HepG2 (cell line): Measurements from ENCODE around the gene ATP9B. TPM values are rescaled to one million over a fixed set of nuclear protein-coding genes. Genes with fewer than 3 reads are reported as not detected.

Experiments
- ATAC-seq: fragments of 200-7000 bp; cut with Tn5 transposase; 3 replicates; pipeline ENCODE4 v1.9.1; 2020; ENCODE audit warnings: mild to moderate bottlenecking, moderate library complexity
- BruUV-seq: library from RNA; stranded (reverse); fragments of 400-500 nt; replicated peaks from 2 replicates; lab custom pipeline; 2021; lab: Mats Ljungman, UMichigan
- CTCF ChIA-PET: fragments of 300-600 bp; formaldehyde crosslinking; extraction: SDS; loops from one replicate; lab custom pipeline; 2021; ENCODE audit warnings: low total read pairs, inconsistent platforms, low intra/inter-chr PET ratio; lab: Yijun Ruan, JAX
- POLR2A ChIA-PET: fragments of 350-600 bp; sonication (Branson Sonifier 250); formaldehyde crosslinking; loops from one replicate; lab custom pipeline; 2020; ENCODE audit warnings: antibody characterized with exemption, inconsistent platforms; lab: Yijun Ruan, JAX
- DNase-seq: peaks from one replicate; pipeline ENCODE4 v3.0.0-alpha.2; 2015; ENCODE audit warnings: low spot score
- FAIRE-seq: peaks from 3 replicates; lab custom pipeline; 2011; peaks lifted over from hg19 to GRCh38; lab: Jason Lieb, UNC
- H2AFZ ChIP-seq: one replicate; pipeline ENCODE4 v1.6.1; 2011; ENCODE audit warnings: low read length, inconsistent platforms
- H3K27ac ChIP-seq: fragments of 300-600 bp; 3 replicates; pipeline ENCODE4 v1.8.0; 2011; ENCODE audit warnings: mixed run types, mild to moderate bottlenecking, mixed read lengths, low read length, inconsistent platforms; ENCODE audit not compliant: insufficient read depth; ENCODE audit errors: extremely low read length
- H3K27me3 ChIP-seq, 2 experiments: fragments of 200-600 bp in 1 of 2; 2 replicates in 1 of 2; 3 replicates in 1 of 2; pipeline versions ENCODE4 v1.6.0 to v1.8.0; 2011; ENCODE audit warnings: low read length in 2 of 2, mild to moderate bottlenecking in 2 of 2, moderate library complexity in 2 of 2, inconsistent platforms in 1 of 2; ENCODE audit not compliant: insufficient read depth in 2 of 2, control insufficient read depth in 1 of 2
- H3K36me3 ChIP-seq, 2 experiments: fragments of 200-600 bp in 1 of 2; replicated peaks in 1 of 2; 2 replicates in 1 of 2; 3 replicates in 1 of 2; pipeline versions ENCODE4 v1.5.1 to v1.8.0; 2011; ENCODE audit warnings: low read length in 2 of 2, inconsistent platforms in 1 of 2; ENCODE audit not compliant: insufficient read depth in 2 of 2, control insufficient read depth in 1 of 2
- H3K4me1 ChIP-seq: 2 replicates; pipeline ENCODE4 v1.5.1; 2012; ENCODE audit warnings: low read length, inconsistent platforms; ENCODE audit not compliant: insufficient read depth
- H3K4me2 ChIP-seq: 2 replicates; pipeline ENCODE4 v1.6.0; 2011; ENCODE audit warnings: low read depth, low read length, inconsistent platforms
- H3K4me3 ChIP-seq, 3 experiments: fragments of 200-600 bp in 1 of 3; sonication (generic), shearing (Covaris generic) in 1 of 3; replicated peaks in 1 of 3; 2 replicates each; pipeline ENCODE4 v1.5.1; 2011 to 2016; ENCODE audit warnings: low read length in 3 of 3, inconsistent platforms in 2 of 3, low read depth in 2 of 3, mild to moderate bottlenecking in 2 of 3, control low read depth in 1 of 3, mixed read lengths in 1 of 3; ENCODE audit not compliant: insufficient read depth in 1 of 3
- H3K79me2 ChIP-seq: one replicate; pipeline ENCODE4 v1.6.1; 2011; ENCODE audit warnings: low read length, inconsistent platforms; ENCODE audit not compliant: insufficient read depth
- H3K9ac ChIP-seq: 2 replicates; pipeline ENCODE4 v1.6.0; 2011; ENCODE audit warnings: mild to moderate bottlenecking, low read depth, low read length, inconsistent platforms; ENCODE audit not compliant: insufficient read depth
- H3K9me3 ChIP-seq: 2 replicates; pipeline ENCODE4 v1.5.1; 2012; ENCODE audit warnings: mild to moderate bottlenecking, low read length
- H4K20me1 ChIP-seq: 2 replicates; pipeline ENCODE4 v1.6.0; 2011; ENCODE audit warnings: inconsistent platforms, mild to moderate bottlenecking, low read length, moderate library complexity; ENCODE audit not compliant: insufficient read depth
- ADNP ChIP-seq: sonication (generic); formaldehyde crosslinking; IDR thresholded peaks from 2 replicates; pipeline ENCODE4 v1.4.0; 2020; ENCODE audit warnings: missing genetic modification reagents
- ARNT ChIP-seq: fragments of 450-650 bp; IDR thresholded peaks from 2 replicates; pipeline ENCODE4 v1.6.1; 2017
- ERF ChIP-seq: IDR thresholded peaks from 2 replicates; pipeline ENCODE4 v1.6.1; 2018; ENCODE audit warnings: missing biosample characterization, missing genetic modification reagents
- NBN ChIP-seq: fragments of 450-650 bp; conservative IDR thresholded peaks from 2 replicates; pipeline ENCODE4 v1.6.1; 2017
- NCOA5 ChIP-seq: sonication (generic); formaldehyde crosslinking; IDR thresholded peaks from 2 replicates; pipeline ENCODE4 v1.4.0; 2020; ENCODE audit warnings: missing genetic modification reagents
- PRMT3 ChIP-seq: sonication (generic); formaldehyde crosslinking; IDR thresholded peaks from 2 replicates; pipeline ENCODE4 v1.8.1; 2022; ENCODE audit warnings: low read depth, mild to moderate bottlenecking, moderate library complexity, missing genetic modification reagents, borderline replicate concordance
- SMARCC2 ChIP-seq: fragments of 450-650 bp; IDR thresholded peaks from 2 replicates; pipeline ENCODE4 v1.6.1; 2017; ENCODE audit warnings: antibody characterized with exemption, mild to moderate bottlenecking
- SMYD3 ChIP-seq: sonication (generic); formaldehyde crosslinking; IDR thresholded peaks from 2 replicates; pipeline ENCODE4 v1.8.1; 2023; ENCODE audit warnings: mild to moderate bottlenecking, missing genetic modification reagents
- SP1 ChIP-seq, 2 experiments: fragments of 450-650 bp in 1 of 2; sonication (generic) in 1 of 2; formaldehyde crosslinking in 1 of 2; IDR thresholded peaks; 2 replicates each; pipeline versions ENCODE4 v1.4.0 to v1.6.1; 2016 to 2020; ENCODE audit warnings: missing genetic modification reagents in 1 of 2
- ZFP91 ChIP-seq: sonication (generic); formaldehyde crosslinking; IDR thresholded peaks from 2 replicates; pipeline ENCODE4 v1.9.0; 2022; ENCODE audit warnings: missing genetic modification reagents, mild to moderate bottlenecking, borderline replicate concordance
- ZHX2 ChIP-seq, 2 experiments: sonication (generic) in 1 of 2; formaldehyde crosslinking in 1 of 2; IDR thresholded peaks; 2 replicates each; pipeline versions ENCODE4 v1.6.1 to v1.9.0; 2014 to 2022; ENCODE audit warnings: antibody characterized with exemption in 1 of 2, borderline replicate concordance in 1 of 2, inconsistent platforms in 1 of 2, low read depth in 1 of 2, missing genetic modification reagents in 1 of 2
- ZNF260 ChIP-seq: sonication (generic); formaldehyde crosslinking; IDR thresholded peaks from 2 replicates; pipeline ENCODE4 v1.4.0; 2020; ENCODE audit warnings: missing genetic modification reagents, low read depth, mild to moderate bottlenecking, borderline replicate concordance
- ZNF329 ChIP-seq: sonication (generic); formaldehyde crosslinking; IDR thresholded peaks from 2 replicates; pipeline ENCODE4 v1.9.0; 2021; ENCODE audit warnings: low read depth, mild to moderate bottlenecking, missing genetic modification reagents
- ZNF446 ChIP-seq: sonication (generic); formaldehyde crosslinking; IDR thresholded peaks from 2 replicates; pipeline ENCODE4 v1.5.0; 2020; ENCODE audit warnings: mild to moderate bottlenecking, missing genetic modification reagents
- ZNF570 ChIP-seq: sonication (generic); formaldehyde crosslinking; IDR thresholded peaks from 2 replicates; pipeline ENCODE4 v1.4.0; 2020; ENCODE audit warnings: mild to moderate bottlenecking, missing genetic modification reagents, borderline replicate concordance
- ZNF713 ChIP-seq: sonication (generic); formaldehyde crosslinking; IDR thresholded peaks from 2 replicates; pipeline ENCODE4 v1.4.0; 2020; ENCODE audit warnings: mild to moderate bottlenecking, missing genetic modification reagents
- ZNF879 ChIP-seq: sonication (generic); formaldehyde crosslinking; IDR thresholded peaks from 2 replicates; pipeline ENCODE4 v1.8.1; 2023; ENCODE audit warnings: missing genetic modification reagents
- WGBS: methylation state at CpG from one replicate; pipeline ENCODE4 v1.1.6; 2017; ENCODE audit warnings: low lambda C conversion rate; 5-methylcytosine and 5-hydroxymethylcytosine counted together
- in situ Hi-C: cut with HindIII; loops from 2 replicates; pipeline ENCODE4 v1.10.0; 2017; ENCODE audit warnings: low pct_unique_long_range_greater_than_20kb; ENCODE audit not compliant: extremely low pct_ligation_motif_present
- intact Hi-C: fragments of 100-400 bp; cut with micrococcal nuclease; formaldehyde crosslinking; loops from one replicate; pipeline ENCODE4 v1.10.0; 2022; ENCODE audit not compliant: unreplicated experiment
- polyA plus RNA-seq, 8 experiments: library from polyadenylated mRNA; depleted of rRNA in 3 of 8; stranded (reverse) in 7 of 8; unstranded in 1 of 8; fragments of >200 nt; fragmentation: Illumina TruSeq in 4 of 8; extraction: Trizol in 4 of 8; gene quantifications; 2 replicates each; pipeline versions ENCODE4 v1.2.1 to v1.2.3, GENCODE V29; 2011 to 2016; ENCODE audit warnings: low read depth in 4 of 8, missing spikeins in 1 of 8, mixed read lengths in 1 of 8; ENCODE audit not compliant: insufficient read depth in 1 of 8
- total RNA-seq, 5 experiments: library from RNA; depleted of rRNA; stranded (reverse); fragments of >200 nt; fragmentation: Illumina TruSeq; extraction: Trizol; gene quantifications; 2 replicates each; pipeline ENCODE4 v1.2.3, GENCODE V29; 2016; ENCODE audit warnings: low read depth in 1 of 5

The ATP9B gene
- total and polyA plus RNA-seq, 2 of the 13 experiments (the other 11 are each of a cell fraction or from before 2014, with no cell fraction given) = 10.8 to 11.3 TPM

GRCh38 chr18:79250301-79250981 is 181.2 kb downstream of the ATP9B start (continued):
- TF ChIP-seq ZHX2 (IDR thresholded peaks at IDR 0.05; ENCODE audit: low read depth) (no peak), ZHX2 (CRISPR knock-in tag; IDR thresholded peaks at IDR 0.05; ENCODE audit: borderline replicate concordance) (no peak), ADNP (CRISPR knock-in tag) (no peak), SMARCC2 (no peak), ARNT (no peak), ZNF329 (CRISPR knock-in tag) (no peak), ZNF446 (no peak), ZNF879 (CRISPR knock-in tag) (no peak)

- ATAC-seq = no peak
- no peak overlapping the region for H3K9ac ChIP-seq
- WGBS = 95% methylated on average over 7 of the region's 9 CpGs
- no peak for TF ChIP-seq SP1 (IDR thresholded peaks at IDR 0.05)
- TF ChIP-seq SP1 (CRISPR knock-in tag; IDR thresholded peaks at IDR 0.05) = no peak
- no peak for TF ChIP-seq NBN
- TF ChIP-seq ADNP (CRISPR knock-in tag) = no peak
- no peak for TF ChIP-seq ZNF260 (CRISPR knock-in tag)
- no peak for TF ChIP-seq ZNF713 (CRISPR knock-in tag)
- no peak for TF ChIP-seq ERF (CRISPR knock-in tag)
- TF ChIP-seq ZNF570 (CRISPR knock-in tag) = no peak
- TF ChIP-seq PRMT3 (CRISPR knock-in tag) = no peak
- no peak for TF ChIP-seq SMYD3 (CRISPR knock-in tag)
- TF ChIP-seq ZFP91 (CRISPR knock-in tag) = no peak
- TF ChIP-seq NCOA5 = no peak
Observed at GRCh38 chr18:79251021-79251420, 181.8 kb downstream of the ATP9B start.

More at GRCh38 chr18:79251021-79251420, 181.8 kb downstream of the ATP9B start:
- ChIA-PET CTCF (no interaction called here), POLR2A (no interaction called here)
- H3K9me3 ChIP-seq = no peaks in the 10 kb centered on the region
- intact Hi-C loops (no loop called here), in situ Hi-C loops (no loop called here)
- no peaks in the 10 kb centered on the region for H3K79me2 ChIP-seq
- peaks cover 1 to 4% of the 10 kb centered on the region in 2 experiments; a peak in 2 of 5 replicates for H3K36me3 ChIP-seq
- DNase-seq = no peak
- H3K4me2 ChIP-seq = no peak overlapping the region
- H3K27me3 ChIP-seq = no peaks in the 10 kb centered on the region
- H3K4me1 ChIP-seq = no peaks in the 10 kb centered on the region
- no peak for FAIRE-seq
- no peak overlapping the region for H2AFZ ChIP-seq
- no peak overlapping the region for H3K27ac ChIP-seq
- 0 out of 2 replicates have a peak, but pooled peaks cover 3% of the 10 kb centered on the region for H4K20me1 ChIP-seq
- H3K4me3 ChIP-seq = no peak overlapping the region
- no TSS peak for BruUV-seq
